GM18873 (cell line): ENCODE results near the gene PRTFDC1.
"Not testable (repeated sequence)": the region's sequence is repeated elsewhere in the genome, so short reads cannot be mapped to it uniquely, and the experiment has no call there.

Experiments used
- ATAC-seq: cut with Tn5 transposase; IDR thresholded peaks from one replicate; pipeline ENCODE4 v1.9.1; 2021; ENCODE audit warnings: mild to moderate bottlenecking, moderate library complexity, moderate number of reproducible peaks; ENCODE audit not compliant: unreplicated experiment, low FRiP score

Gene PRTFDC1

GRCh38 chr10:24952143-24952706, at the start of gene PRTFDC1:
Gene PRTFDC1 (minus strand): TSS chr10:24952606. CDS start chr10:24952575, 31 bp downstream.
- ATAC-seq, result no peak

GRCh38 chr10:24998044-24998443, 45.6 kb upstream of the PRTFDC1 start:
- ATAC-seq, result no peak

GRCh38 chr10:24995072-24995471, 42.7 kb upstream of the PRTFDC1 start:
- ATAC-seq, result no peak

- no peak for ATAC-seq
These were observed 41.0 kb upstream of the PRTFDC1 start for GRCh38 chr10:24993237-24993958.

- no peak for ATAC-seq
These were observed 40.2 kb upstream of the PRTFDC1 start for GRCh38 chr10:24992512-24993133.

- no peak for ATAC-seq
These were observed 38.9 kb upstream of the PRTFDC1 start for GRCh38 chr10:24991298-24991697.

- ATAC-seq, result no peak
These were observed 37.5 kb upstream of the PRTFDC1 start for GRCh38 chr10:24989867-24990266.

- no peak for ATAC-seq
These were observed 36.6 kb upstream of the PRTFDC1 start for GRCh38 chr10:24988831-24989640.

GRCh38 chr10:24984906-24985305, 32.5 kb upstream of the PRTFDC1 start:
- ATAC-seq, result no peak

GRCh38 chr10:24983946-24984345, 31.5 kb upstream of the PRTFDC1 start:
- no peak for ATAC-seq

- no peak for ATAC-seq
These were observed 30.7 kb upstream of the PRTFDC1 start for GRCh38 chr10:24983130-24983529.

- ATAC-seq, result no peak
These were observed 30.1 kb upstream of the PRTFDC1 start for GRCh38 chr10:24982319-24983112.

- no peak for ATAC-seq
These were observed 28.8 kb upstream of the PRTFDC1 start for GRCh38 chr10:24981161-24981710.

GRCh38 chr10:24979685-24980084, 27.3 kb upstream of the PRTFDC1 start:
- no peak for ATAC-seq

- ATAC-seq, result no peak
These were observed 22.6 kb upstream of the PRTFDC1 start for GRCh38 chr10:24974976-24975375.

GRCh38 chr10:24973163-24973562, 20.8 kb upstream of the PRTFDC1 start:
- no peak for ATAC-seq

GRCh38 chr10:24971374-24971773, 19.0 kb upstream of the PRTFDC1 start:
- no peak for ATAC-seq

- ATAC-seq, result no peak
These were observed 17.5 kb upstream of the PRTFDC1 start for GRCh38 chr10:24969841-24970281.

GRCh38 chr10:24968951-24969350, 16.5 kb upstream of the PRTFDC1 start:
- not testable (repeated sequence) for ATAC-seq

GRCh38 chr10:24968349-24968748, 15.9 kb upstream of the PRTFDC1 start:
- no peak for ATAC-seq
